B cell (primary cell): ENCODE data around the gene KLHL3. TPM values are rescaled to one million over a fixed set of nuclear protein-coding genes. Genes with fewer than 3 reads are reported as not detected.

Experiments used
- ATAC-seq: fragments of 200-7000 bp; cut with Tn5 transposase; one replicate; pipeline ENCODE4 v1.10.0; 2021; ENCODE audit warnings: low read depth, mild to moderate bottlenecking, moderate number of reproducible peaks, moderate library complexity
- CTCF ChIA-PET: fragments of 350-600 bp; sonication (Branson Sonifier 250); formaldehyde crosslinking; loops from one replicate; lab custom pipeline; 2021; ENCODE audit warnings: antibody characterized with exemption, inconsistent platforms; lab: Charles Lee
- POLR2A ChIA-PET: fragments of 350-600 bp; sonication (Branson Sonifier 250); formaldehyde crosslinking; loops from one replicate; lab custom pipeline; 2021; ENCODE audit warnings: antibody characterized with exemption; lab: Charles Lee
- DNase-seq: peaks from one replicate; pipeline ENCODE4 v3.0.0; 2013
- H2AFZ ChIP-seq: 2 replicates; pipeline ENCODE4 v1.6.1; 2012; ENCODE audit warnings: mild to moderate bottlenecking, low read depth, low read length; ENCODE audit not compliant: insufficient read depth, poor library complexity, severe bottlenecking
- H3K27ac ChIP-seq, 2 donors: 1 replicate in 1 of 2; 2 replicates in 1 of 2; pipeline ENCODE4 v1.5.1; 2012 to 2013; ENCODE audit warnings: low read length in 2 of 2, mild to moderate bottlenecking in 2 of 2, moderate library complexity in 1 of 2
- H3K27me3 ChIP-seq, 4 experiments: fragments of 200-600 bp in 1 of 4; sonication (generic) in 1 of 4; replicated peaks in 1 of 4; 1 replicate in 2 of 4; 2 replicates in 2 of 4; pipeline versions ENCODE4 v1.6.1 to v1.7.0; 2013 to 2016; ENCODE audit warnings: low read length in 3 of 4, mild to moderate bottlenecking in 2 of 4, mixed read lengths in 1 of 4, moderate library complexity in 1 of 4; ENCODE audit not compliant: insufficient read depth in 4 of 4, control insufficient read depth in 3 of 4; ENCODE audit errors: control extremely low read depth in 1 of 4
- H3K36me3 ChIP-seq, 2 experiments: replicated peaks in 1 of 2; 1 replicate in 1 of 2; 2 replicates in 1 of 2; pipeline versions ENCODE4 v1.6.1 to v1.7.1; 2013; ENCODE audit warnings: low read length in 1 of 2; ENCODE audit not compliant: insufficient read depth in 2 of 2, control insufficient read depth in 1 of 2; ENCODE audit errors: control extremely low read depth in 1 of 2, extremely low read depth in 1 of 2
- H3K4me1 ChIP-seq, 2 donors: fragments of 200-600 bp in 1 of 2; sonication (generic) in 1 of 2; 1 replicate in 1 of 2; 2 replicates in 1 of 2; pipeline versions ENCODE4 v1.5.1 to v1.6.1; 2013 to 2017; ENCODE audit warnings: low read length in 2 of 2; ENCODE audit not compliant: control insufficient read depth in 2 of 2, insufficient read depth in 2 of 2
- H3K4me2 ChIP-seq: replicated peaks from 2 replicates; pipeline ENCODE3; 2012; ENCODE audit warnings: mild to moderate bottlenecking, low read depth, low read length; ENCODE audit not compliant: poor library complexity, severe bottlenecking
- H3K4me3 ChIP-seq, 5 experiments: fragments of 200-600 bp in 1 of 5; sonication (generic) in 1 of 5; 1 replicate in 3 of 5; 2 replicates in 2 of 5; pipeline versions ENCODE4 v1.5.1 to v1.7.0; 2011 to 2016; ENCODE audit warnings: low read length in 4 of 5, mild to moderate bottlenecking in 4 of 5, low read depth in 2 of 5, control low read depth in 1 of 5, moderate library complexity in 1 of 5; ENCODE audit not compliant: insufficient read depth in 1 of 5; ENCODE audit errors: control extremely low read depth in 1 of 5, extremely low read depth in 1 of 5
- H3K79me2 ChIP-seq: fragments of 200-600 bp; sonication (generic); one replicate; pipeline ENCODE4 v1.6.0; 2016; ENCODE audit warnings: low read length; ENCODE audit not compliant: control insufficient read depth, insufficient read depth
- H3K9ac ChIP-seq: fragments of 200-600 bp; sonication (generic); 2 replicates; pipeline ENCODE4 v1.6.1; 2017; ENCODE audit warnings: mild to moderate bottlenecking, low read length, moderate library complexity
- H3K9me3 ChIP-seq, 3 donors: one replicate each; pipeline versions ENCODE4 v1.6.1 to v1.7.1; 2013; ENCODE audit warnings: low read length in 2 of 3; ENCODE audit not compliant: control insufficient read depth in 2 of 3, insufficient read depth in 1 of 3; ENCODE audit errors: control extremely low read depth in 1 of 3
- H4K20me1 ChIP-seq: 2 replicates; pipeline ENCODE4 v1.6.0; 2012; ENCODE audit warnings: mild to moderate bottlenecking, low read length; ENCODE audit not compliant: insufficient read depth, control insufficient read depth, poor library complexity, severe bottlenecking
- H3K27ac Mint-ChIP-seq: one replicate; pipeline ENCODE4 v1.8.0; 2021; ENCODE audit warnings: mixed read lengths
- H3K27me3 Mint-ChIP-seq: one replicate; pipeline ENCODE4 v1.8.0; 2021; ENCODE audit warnings: mixed read lengths
- H3K4me1 Mint-ChIP-seq: one replicate; pipeline ENCODE4 v1.8.0; 2021; ENCODE audit warnings: mixed read lengths
- H3K4me3 Mint-ChIP-seq: one replicate; pipeline ENCODE4 v1.8.0; 2021; ENCODE audit warnings: mixed read lengths
- H3K9me3 Mint-ChIP-seq: one replicate; pipeline ENCODE4 v1.8.0; 2022; ENCODE audit warnings: mixed read lengths; ENCODE audit not compliant: insufficient read depth
- EZH2 ChIP-seq: IDR thresholded peaks from 2 replicates; pipeline ENCODE4 v1.6.1; 2012; ENCODE audit warnings: borderline replicate concordance, low read depth, mild to moderate bottlenecking, moderate library complexity, low read length; ENCODE audit not compliant: insufficient read depth, poor library complexity, severe bottlenecking
- WGBS: methylation state at CpG from one replicate; pipeline ENCODE4 v1.1.5; 2013; ENCODE audit warnings: missing lambda C conversion rate; ENCODE audit not compliant: insufficient coverage; 5-methylcytosine and 5-hydroxymethylcytosine counted together
- intact Hi-C: fragments of 100-400 bp; cut with micrococcal nuclease; formaldehyde crosslinking; loops from one replicate; pipeline ENCODE4 v1.10.0; 2022
- polyA plus RNA-seq: library from polyadenylated mRNA; depleted of rRNA; stranded (reverse); fragments of >200 nt; gene quantifications from 2 replicates; pipeline ENCODE4 v1.2.3, GENCODE V29; 2012
- total RNA-seq, 2 donors: library from RNA; stranded (reverse); fragments of 120-200 nt in 1 of 2; gene quantifications; 1 replicate in 1 of 2; 2 replicates in 1 of 2; pipeline versions ENCODE4 v1.2.3 to v1.2.4, GENCODE V29; 2013 to 2022
- TF ChIP-seq, protein P1 (sequence below): fragments of 200-600 bp; IDR thresholded peaks from one replicate; pipeline ENCODE4 v1.8.0; 2022; ENCODE audit warnings: antibody characterized with exemption, mild to moderate bottlenecking

KLHL3 gene
- total and polyA plus RNA-seq, 2 donors (not counting 1 experiment from before 2014, with no cell fraction given): 3.3 to 4.5 TPM

DNA sequence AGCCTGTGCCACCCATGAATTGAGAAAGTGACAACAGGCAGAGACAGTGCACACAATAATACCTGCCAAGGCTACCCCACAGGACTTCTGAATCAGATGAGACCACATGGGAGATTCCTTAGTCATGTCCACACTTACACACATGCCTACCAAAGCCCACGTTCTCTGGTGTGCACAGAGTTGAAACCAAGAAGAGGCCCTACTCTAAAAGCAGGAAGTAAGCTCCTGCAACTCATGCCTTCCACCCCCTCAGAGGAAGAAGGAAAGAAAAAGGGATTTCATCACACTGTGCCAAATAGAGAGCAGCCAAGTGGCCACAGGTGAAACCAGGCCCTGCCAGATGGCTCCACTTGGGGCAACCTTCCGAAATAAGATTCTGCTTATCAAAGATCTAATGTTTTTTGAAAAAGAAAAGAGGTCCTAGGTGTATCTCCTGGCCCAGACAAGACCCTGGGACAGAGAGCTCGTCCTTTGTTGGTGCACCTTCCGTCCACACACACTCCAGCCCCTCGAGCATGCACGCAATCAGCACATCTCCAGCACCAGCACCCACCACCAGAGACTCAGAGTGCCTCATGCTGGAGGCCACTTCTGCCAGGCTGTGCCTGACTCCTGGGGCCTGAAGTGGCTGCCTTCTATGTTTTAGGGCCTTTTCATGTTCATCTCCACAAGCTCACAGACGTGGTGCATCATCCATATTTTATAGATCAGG, 122.2 kb downstream of the KLHL3 start:
- no peak overlapping the region for H3K4me3 Mint-ChIP-seq
- ChIA-PET CTCF (interaction anchor here (2.0 kb wide), 1 partner anchor 16 kb away, joined by 6 read pairs; no protein-coding TSS in a partner anchor), POLR2A (no interaction called here)
- no peak overlapping the region for H2AFZ ChIP-seq
- no peaks in the 10 kb centered on the region for H3K9me3 Mint-ChIP-seq
- TF ChIP-seq EZH2: no peak
- TF ChIP-seq, protein P1, sequence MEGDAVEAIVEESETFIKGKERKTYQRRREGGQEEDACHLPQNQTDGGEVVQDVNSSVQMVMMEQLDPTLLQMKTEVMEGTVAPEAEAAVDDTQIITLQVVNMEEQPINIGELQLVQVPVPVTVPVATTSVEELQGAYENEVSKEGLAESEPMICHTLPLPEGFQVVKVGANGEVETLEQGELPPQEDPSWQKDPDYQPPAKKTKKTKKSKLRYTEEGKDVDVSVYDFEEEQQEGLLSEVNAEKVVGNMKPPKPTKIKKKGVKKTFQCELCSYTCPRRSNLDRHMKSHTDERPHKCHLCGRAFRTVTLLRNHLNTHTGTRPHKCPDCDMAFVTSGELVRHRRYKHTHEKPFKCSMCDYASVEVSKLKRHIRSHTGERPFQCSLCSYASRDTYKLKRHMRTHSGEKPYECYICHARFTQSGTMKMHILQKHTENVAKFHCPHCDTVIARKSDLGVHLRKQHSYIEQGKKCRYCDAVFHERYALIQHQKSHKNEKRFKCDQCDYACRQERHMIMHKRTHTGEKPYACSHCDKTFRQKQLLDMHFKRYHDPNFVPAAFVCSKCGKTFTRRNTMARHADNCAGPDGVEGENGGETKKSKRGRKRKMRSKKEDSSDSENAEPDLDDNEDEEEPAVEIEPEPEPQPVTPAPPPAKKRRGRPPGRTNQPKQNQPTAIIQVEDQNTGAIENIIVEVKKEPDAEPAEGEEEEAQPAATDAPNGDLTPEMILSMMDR: no peak
- no peak overlapping the region for H3K4me3 ChIP-seq
- H3K9me3 ChIP-seq: no peaks in the 10 kb centered on the region
- no peaks in the 10 kb centered on the region for H3K4me1 ChIP-seq
- 76% methylated on average over 6 of the region's 7 CpGs for WGBS
- ATAC-seq (no peak), DNase-seq (no peak)
- H3K9ac ChIP-seq: no peak overlapping the region
- H3K79me2 ChIP-seq: no peaks in the 10 kb centered on the region
- peaks cover 12% of the 10 kb centered on the region for H3K27me3 Mint-ChIP-seq
- no peaks in the 10 kb centered on the region for H3K36me3 ChIP-seq
- no peaks in the 10 kb centered on the region for H3K4me1 Mint-ChIP-seq
- no peak overlapping the region for H3K27ac Mint-ChIP-seq
- no peak overlapping the region for H3K4me2 ChIP-seq
- intact Hi-C loops: no loop called here
- H3K27me3 ChIP-seq: no peaks in the 10 kb centered on the region
- H4K20me1 ChIP-seq: no peaks in the 10 kb centered on the region
- no peak overlapping the region for H3K27ac ChIP-seq

DNA sequence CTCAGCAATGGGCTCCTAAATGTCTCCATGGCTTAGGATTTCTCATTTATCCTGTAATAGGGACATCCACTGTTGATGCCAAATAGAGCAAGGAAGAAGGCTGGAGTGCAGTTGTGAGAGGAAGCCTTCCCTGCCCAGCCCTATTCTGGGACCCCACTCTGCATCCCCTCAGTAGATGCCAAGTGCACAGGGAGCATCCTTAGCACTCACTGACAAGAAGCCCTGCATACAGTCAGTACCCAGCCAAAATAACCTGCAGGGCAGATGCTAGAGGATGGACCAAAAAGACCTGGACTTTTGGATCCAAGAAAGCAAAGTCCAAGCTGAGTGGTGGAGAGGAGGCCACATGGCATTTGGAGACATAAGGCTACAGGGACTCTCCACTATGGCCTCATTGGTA, 123.3 kb downstream of the KLHL3 start:
- Mint-ChIP-seq H3K27ac (no peak overlapping the region), H3K4me3 (no peak overlapping the region), H3K9me3 (no peaks in the 10 kb centered on the region), H3K27me3 (peaks cover 16% of the 10 kb centered on the region), H3K4me1 (no peaks in the 10 kb centered on the region)
- intact Hi-C loops: no loop called here
- Histone ChIP-seq H3K27ac (no peak overlapping the region), H3K79me2 (no peaks in the 10 kb centered on the region), H3K4me3 (no peak overlapping the region), H3K4me2 (no peak overlapping the region), H3K27me3 (peaks cover 0 to 2% (median 0%) of the 10 kb centered on the region in 4 experiments), H4K20me1 (no peaks in the 10 kb centered on the region), H3K36me3 (no peaks in the 10 kb centered on the region), H3K9ac (no peak overlapping the region), H3K9me3 (no peaks in the 10 kb centered on the region), H2AFZ (no peak overlapping the region), H3K4me1 (no peaks in the 10 kb centered on the region)
- TF ChIP-seq, protein P1: no peak
- TF ChIP-seq EZH2: no peak
- ChIA-PET POLR2A (no interaction called here), CTCF (interaction anchor here (2.0 kb wide), 1 partner anchor 17 kb away, joined by 6 read pairs; no protein-coding TSS in a partner anchor)
- ATAC-seq (no peak), DNase-seq (no peak)
